BE2C (cell line): Measurements from ENCODE around the gene CCDC146.

Experiments
- DNase-seq: peaks from one replicate; pipeline ENCODE4 v3.0.0-alpha.2; 2020
- H3K27me3 ChIP-seq: fragments of 250-450 bp; sonication (Bioruptor Pico); 2 replicates; pipeline ENCODE4 v1.5.1; 2020; ENCODE audit warnings: mild to moderate bottlenecking
- H3K36me3 ChIP-seq: fragments of 250-450 bp; sonication (Bioruptor Pico); 2 replicates; pipeline ENCODE4 v1.5.1; 2020; ENCODE audit warnings: mild to moderate bottlenecking
- H3K4me1 ChIP-seq: fragments of 250-450 bp; sonication (Bioruptor Pico); 2 replicates; pipeline ENCODE4 v1.5.1; 2020
- H3K4me3 ChIP-seq: 2 replicates; pipeline ENCODE4 v1.5.1; 2011; ENCODE audit warnings: low read depth, low read length
- H3K9me3 ChIP-seq: fragments of 250-450 bp; sonication (Bioruptor Pico); 2 replicates; pipeline ENCODE4 v1.5.1; 2020
- TF ChIP-seq, protein P1 (sequence below): IDR thresholded peaks from 2 replicates; pipeline ENCODE4 v1.5.1; 2012; ENCODE audit warnings: mild to moderate bottlenecking, low read depth, low read length

CCDC146 gene

DNA sequence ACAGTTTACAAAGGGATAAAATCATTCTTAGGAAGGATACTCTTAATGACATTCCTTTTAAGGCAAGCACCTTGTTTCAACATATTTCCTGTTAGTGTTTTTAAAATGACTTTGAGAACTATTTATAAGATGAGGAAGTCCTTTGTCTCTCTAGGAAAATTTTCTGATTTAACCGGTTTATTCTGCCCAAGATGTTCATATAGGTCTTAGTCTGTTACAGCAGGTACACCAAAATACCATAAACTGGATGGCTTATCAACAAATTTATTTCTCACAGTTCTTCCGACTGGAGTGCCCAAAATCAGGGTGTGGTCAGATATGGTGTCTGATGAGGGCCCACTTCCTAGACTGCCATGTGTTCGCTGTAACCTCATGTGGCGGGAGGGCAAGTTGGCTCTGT is 215.8 kb downstream of the CCDC146 start:
- H3K36me3 ChIP-seq, result no peaks in the 10 kb centered on the region
- H3K4me3 ChIP-seq, result no peak overlapping the region
- H3K27me3 ChIP-seq, result peaks cover 14% of the 10 kb centered on the region
- H3K9me3 ChIP-seq, result no peaks in the 10 kb centered on the region
- TF ChIP-seq, protein P1, sequence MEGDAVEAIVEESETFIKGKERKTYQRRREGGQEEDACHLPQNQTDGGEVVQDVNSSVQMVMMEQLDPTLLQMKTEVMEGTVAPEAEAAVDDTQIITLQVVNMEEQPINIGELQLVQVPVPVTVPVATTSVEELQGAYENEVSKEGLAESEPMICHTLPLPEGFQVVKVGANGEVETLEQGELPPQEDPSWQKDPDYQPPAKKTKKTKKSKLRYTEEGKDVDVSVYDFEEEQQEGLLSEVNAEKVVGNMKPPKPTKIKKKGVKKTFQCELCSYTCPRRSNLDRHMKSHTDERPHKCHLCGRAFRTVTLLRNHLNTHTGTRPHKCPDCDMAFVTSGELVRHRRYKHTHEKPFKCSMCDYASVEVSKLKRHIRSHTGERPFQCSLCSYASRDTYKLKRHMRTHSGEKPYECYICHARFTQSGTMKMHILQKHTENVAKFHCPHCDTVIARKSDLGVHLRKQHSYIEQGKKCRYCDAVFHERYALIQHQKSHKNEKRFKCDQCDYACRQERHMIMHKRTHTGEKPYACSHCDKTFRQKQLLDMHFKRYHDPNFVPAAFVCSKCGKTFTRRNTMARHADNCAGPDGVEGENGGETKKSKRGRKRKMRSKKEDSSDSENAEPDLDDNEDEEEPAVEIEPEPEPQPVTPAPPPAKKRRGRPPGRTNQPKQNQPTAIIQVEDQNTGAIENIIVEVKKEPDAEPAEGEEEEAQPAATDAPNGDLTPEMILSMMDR, result no peak
- DNase-seq, result no peak
- no peaks in the 10 kb centered on the region for H3K4me1 ChIP-seq

DNA sequence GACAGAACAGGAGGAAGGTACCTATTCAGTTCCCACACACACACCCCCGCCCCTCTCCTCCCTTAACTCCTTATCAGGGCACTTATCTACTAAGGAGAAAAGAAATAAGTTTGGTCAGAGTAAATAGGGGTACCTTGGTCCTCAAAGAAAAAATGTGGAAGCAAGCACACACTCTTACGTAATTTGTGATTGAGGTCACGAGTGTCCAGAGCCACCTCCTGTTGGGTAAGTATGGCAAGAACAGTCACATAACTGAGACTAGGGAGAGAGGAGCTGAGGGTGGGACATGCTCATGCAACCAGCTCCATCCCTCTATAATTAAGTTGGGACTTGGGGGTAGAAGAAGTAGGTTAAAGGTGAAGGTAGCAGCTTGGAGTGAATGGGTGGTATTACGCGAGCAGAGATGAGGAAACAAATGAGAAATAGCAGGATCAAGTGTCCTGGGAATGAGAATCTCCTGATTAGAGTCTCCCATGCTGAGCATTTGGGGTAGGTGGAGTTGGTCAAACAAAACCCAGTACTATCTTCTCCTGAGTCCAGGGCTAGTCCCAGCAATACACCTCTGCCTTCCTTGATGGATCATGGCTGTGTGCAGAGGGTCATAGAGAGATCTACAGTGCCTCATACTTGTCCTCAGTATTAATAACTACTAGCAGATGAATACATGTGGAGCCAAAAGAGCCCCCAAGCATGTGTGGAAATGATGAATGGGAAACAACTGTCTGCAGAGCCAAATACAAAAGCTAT is 216.6 kb downstream of the CCDC146 start:
- Histone ChIP-seq H3K36me3 (no peaks in the 10 kb centered on the region), H3K9me3 (no peaks in the 10 kb centered on the region), H3K4me1 (no peaks in the 10 kb centered on the region), H3K4me3 (no peak overlapping the region), H3K27me3 (peaks cover 14% of the 10 kb centered on the region)
- no peak for DNase-seq
- TF ChIP-seq, protein P1, result no peak

DNA sequence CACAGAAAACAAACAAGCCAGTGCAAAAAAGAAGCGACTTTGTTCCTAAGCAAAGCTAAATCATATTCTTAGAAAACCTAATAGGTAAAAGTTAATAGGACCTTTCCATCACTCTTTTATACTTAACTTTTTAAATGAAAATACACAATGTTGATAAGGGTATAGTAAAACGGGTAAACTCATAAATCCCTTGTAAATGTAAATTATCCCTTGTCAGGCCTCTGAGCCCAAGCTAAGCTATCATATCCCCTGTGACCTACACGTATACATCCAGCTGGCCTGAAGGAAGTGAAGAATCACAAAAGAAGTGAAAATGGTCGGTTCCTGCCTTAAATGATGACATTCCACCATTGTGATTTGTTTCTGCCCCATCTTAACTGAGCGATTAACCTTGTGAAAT is 217.3 kb downstream of the CCDC146 start:
- Histone ChIP-seq H3K4me3 (no peak overlapping the region), H3K36me3 (no peaks in the 10 kb centered on the region), H3K9me3 (no peaks in the 10 kb centered on the region), H3K27me3 (peaks cover 14% of the 10 kb centered on the region), H3K4me1 (no peaks in the 10 kb centered on the region)
- TF ChIP-seq, protein P1, result no peak
- DNase-seq, result no peak
